AG09309 (cell line): ENCODE measurements around the gene DSTN.

Experiments
- DNase-seq: peaks from one replicate; pipeline ENCODE4 v3.0.0-alpha.2; 2010; ENCODE audit warnings: low read depth
- H3K4me3 ChIP-seq: 2 replicates; pipeline ENCODE4 v1.5.1; 2011; ENCODE audit warnings: mild to moderate bottlenecking, low read depth, low read length, moderate library complexity; ENCODE audit not compliant: control insufficient read depth
- TF ChIP-seq, protein P1 (sequence below): IDR thresholded peaks from 2 replicates; pipeline ENCODE4 v1.5.1; 2011; ENCODE audit warnings: mild to moderate bottlenecking, low read depth, low read length, inconsistent platforms; ENCODE audit not compliant: insufficient read depth, control insufficient read depth; ENCODE audit errors: missing control alignments

The DSTN gene

DNA sequence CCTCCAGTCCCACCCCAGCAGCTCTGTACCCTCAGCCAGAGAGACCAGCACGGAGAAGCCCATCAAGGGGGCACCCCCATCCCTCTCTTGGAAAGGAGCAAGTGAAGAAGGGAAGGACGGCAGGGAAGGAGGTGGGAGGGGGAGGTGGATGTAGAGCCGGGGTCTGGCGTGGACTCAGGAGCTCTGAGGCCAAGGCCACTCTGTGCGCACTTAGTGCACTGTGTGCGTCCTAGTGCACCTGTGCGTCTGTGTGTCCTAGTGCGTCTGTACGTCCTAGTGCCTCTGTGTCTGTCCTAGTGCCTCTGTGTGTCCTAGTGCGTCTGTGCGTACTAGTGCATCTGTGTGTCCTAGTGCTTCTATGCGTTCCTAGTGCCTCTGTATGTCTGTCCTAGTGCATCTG is 54.2 kb downstream of the DSTN start:
- TF ChIP-seq, protein P1, sequence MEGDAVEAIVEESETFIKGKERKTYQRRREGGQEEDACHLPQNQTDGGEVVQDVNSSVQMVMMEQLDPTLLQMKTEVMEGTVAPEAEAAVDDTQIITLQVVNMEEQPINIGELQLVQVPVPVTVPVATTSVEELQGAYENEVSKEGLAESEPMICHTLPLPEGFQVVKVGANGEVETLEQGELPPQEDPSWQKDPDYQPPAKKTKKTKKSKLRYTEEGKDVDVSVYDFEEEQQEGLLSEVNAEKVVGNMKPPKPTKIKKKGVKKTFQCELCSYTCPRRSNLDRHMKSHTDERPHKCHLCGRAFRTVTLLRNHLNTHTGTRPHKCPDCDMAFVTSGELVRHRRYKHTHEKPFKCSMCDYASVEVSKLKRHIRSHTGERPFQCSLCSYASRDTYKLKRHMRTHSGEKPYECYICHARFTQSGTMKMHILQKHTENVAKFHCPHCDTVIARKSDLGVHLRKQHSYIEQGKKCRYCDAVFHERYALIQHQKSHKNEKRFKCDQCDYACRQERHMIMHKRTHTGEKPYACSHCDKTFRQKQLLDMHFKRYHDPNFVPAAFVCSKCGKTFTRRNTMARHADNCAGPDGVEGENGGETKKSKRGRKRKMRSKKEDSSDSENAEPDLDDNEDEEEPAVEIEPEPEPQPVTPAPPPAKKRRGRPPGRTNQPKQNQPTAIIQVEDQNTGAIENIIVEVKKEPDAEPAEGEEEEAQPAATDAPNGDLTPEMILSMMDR: no peak
- no peak for DNase-seq
- no peak overlapping the region for H3K4me3 ChIP-seq

DNA sequence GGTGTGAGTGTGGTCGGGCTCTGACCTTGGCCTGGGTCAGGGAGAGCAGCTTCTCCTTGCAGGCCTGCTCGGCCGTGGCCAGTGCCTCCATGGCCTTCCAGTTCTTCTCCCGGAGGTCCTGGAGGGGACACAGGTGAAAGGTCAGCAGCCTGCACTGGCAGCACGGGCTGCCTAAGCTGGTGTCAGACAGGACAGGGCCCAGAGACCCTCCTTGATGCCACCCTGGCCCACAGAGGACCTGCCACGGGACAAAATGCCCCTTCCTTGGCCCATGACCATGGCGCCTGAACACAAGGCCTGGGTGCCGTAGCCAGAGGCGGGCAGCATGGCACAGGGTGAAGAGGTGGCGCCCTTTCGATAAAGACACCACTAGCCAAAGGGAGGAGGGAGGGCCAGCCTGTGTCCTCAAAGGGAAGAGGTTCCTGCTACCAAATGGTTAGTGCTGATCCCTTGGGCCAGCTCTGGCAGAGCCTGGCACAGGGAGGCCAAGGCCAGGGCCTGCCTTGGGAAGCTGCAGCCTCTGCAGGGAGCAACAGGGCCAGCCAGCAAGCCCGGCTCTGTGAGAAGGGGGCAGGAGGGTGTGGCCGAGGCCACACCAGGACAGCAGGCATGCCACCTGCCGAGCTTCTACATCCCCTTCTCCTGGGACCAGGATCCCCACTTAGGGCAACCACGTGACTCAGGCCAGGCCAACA is 54.8 kb downstream of the DSTN start:
- no peak overlapping the region for H3K4me3 ChIP-seq
- TF ChIP-seq, protein P1: no peak
- no peak for DNase-seq

DNA sequence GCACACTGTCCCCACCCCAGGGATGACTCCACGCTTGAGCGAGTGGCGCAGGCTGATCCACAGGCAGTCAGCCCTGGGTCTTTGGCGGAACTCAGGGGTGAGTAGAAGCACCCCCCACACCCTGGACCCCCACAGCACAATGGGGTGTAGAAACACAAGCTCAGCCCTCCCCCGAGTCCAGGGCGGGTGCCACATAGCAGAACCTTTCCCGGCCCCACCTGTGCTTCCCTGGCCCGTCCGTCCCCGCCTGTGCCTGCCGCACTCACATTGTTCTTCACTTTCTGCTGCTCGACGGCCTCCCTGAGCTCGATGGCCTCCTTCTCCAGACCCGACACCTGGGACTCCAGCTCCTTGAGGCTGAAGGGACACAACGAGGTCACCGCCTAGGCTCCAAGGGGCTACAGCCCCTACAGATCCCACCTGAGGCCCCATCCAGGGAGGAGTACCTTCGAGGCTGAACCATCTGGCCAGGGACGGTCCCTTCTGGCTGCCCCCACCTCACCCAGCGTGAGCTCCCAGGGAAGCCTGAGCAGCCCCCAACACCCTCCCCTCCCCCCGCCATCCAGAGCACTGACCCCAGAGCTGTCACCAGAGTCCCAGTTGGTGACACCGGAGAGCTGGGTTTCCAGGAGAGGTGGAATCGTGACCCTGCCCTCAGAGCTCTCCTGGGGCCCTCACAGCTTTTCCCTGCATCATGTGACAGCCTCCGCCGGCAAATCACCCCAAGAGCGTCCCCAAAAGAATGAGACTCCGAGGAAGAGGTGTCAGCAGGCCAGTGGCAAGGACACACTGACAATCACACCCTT is 55.6 kb downstream of the DSTN start:
- no peak for DNase-seq
- no peak overlapping the region for H3K4me3 ChIP-seq
- TF ChIP-seq, protein P1: no peak

DNA sequence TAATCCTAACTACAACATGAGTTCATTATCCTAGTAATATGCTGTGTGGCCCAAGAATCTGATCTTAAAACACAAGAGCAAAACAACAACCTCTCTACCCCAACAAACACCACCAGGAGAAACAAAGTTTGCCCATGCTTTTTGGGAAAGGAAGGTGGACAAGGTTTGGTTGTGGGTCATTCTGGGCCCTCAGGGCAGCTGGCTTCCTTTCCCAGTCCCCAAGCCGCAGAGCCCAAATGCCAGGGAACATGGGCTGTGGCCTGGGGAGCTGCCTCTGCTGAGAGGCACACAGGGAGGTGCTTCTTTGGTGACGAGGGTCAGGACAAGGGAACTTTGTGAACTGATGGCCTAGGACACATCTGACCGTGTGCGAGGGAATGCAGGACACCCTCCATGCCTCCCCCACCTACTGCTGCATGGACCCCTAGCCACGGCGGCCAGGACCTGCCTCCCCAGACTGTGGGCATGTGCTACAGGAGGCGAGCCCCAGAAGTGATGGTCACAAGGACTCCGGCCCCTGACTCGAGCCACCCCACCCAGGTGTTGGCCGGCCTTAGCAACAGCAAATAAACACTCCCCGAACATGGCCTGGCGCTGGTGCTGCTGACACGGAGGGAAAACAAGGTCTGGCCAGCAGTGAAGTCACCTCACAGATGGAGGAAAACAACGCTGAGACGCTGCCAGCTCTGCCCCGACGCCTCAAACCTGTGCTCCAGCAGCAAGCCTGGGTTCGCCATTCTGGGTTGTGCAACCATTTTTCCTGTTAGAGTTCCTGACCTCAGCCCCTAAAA is 56.5 kb downstream of the DSTN start:
- DNase-seq: no peak
- TF ChIP-seq, protein P1: no peak
- H3K4me3 ChIP-seq: no peak overlapping the region

DNA sequence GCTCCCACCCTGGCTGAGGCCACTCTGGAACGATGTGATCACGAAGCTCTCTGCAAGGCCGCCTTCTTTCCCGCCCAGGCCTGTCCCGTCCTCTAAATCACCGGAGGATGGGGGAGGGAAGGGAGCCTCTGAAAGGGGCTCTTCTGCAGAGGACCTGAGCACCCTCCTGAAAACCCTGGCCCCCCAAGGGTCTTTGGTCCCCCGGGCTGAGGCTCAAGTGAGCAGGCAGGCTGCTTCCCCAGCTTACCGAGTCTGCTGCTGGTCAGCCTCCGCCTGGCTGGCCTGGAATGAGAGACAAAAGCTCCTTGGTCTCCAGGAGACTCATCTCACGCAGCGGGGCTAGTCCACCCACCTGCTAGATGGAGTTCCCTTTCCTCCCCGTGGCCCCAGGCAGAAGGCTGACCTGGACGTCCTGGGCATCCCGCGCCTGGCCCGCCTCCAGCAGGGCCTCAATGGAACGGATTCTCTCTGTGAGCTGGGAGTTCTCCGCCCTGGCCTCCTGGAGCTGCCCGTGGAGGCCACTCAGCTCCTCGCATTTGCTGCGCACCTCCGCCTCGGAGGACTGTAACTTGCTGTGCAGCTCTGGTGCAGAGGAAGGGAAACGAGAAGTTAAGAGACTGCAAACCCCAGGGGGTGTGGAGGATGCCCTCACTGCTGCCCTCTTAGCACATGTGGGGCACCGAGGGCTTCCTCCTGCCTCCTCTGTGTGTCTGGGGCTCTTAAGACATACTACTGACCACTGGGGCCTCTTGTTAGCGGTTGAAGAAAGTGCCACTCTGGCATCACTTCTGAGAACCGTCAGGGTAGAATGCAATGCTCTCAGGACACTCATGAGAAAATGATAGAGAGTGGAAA is 57.5 kb downstream of the DSTN start:
- no peak overlapping the region for H3K4me3 ChIP-seq
- TF ChIP-seq, protein P1: no peak
- no peak for DNase-seq
